Spleen (tissue), 7 donors: Measurements from ENCODE around the gene UCK1.

ENCODE experiments used
- CTCF ChIP-seq, 11 experiments: fragments of 200-600 bp in 7 of 11; fragments of 450-650 bp in 4 of 11; sonication (generic) in 4 of 11; IDR thresholded peaks in 8 of 11; conservative IDR thresholded peaks in 3 of 11; 1 replicate in 7 of 11; 2 replicates in 4 of 11; pipeline versions ENCODE4 v1.4.0 to v1.8.0; 2016 to 2021; ENCODE audit warnings: antibody characterized with exemption in 11 of 11, inconsistent platforms in 4 of 11, mild to moderate bottlenecking in 1 of 11
- POLR2A ChIP-seq, 3 donors: fragments of 450-650 bp; IDR thresholded peaks; one replicate each; pipeline ENCODE4 v1.5.1; 2017; ENCODE audit warnings: antibody characterized with exemption in 3 of 3, mild to moderate bottlenecking in 1 of 3
- POLR2AphosphoS5 ChIP-seq, 3 donors: sonication (generic); formaldehyde crosslinking; IDR thresholded peaks; one replicate each; pipeline ENCODE4 v1.5.1; 2017; ENCODE audit warnings: antibody characterized with exemption in 3 of 3
- donor health status: DM: no; HTN: no; CAD: no; lungs with moderate emphysema.
- donor health status: DM: no; HTN: no; CAD: no.
- donor health status: DM: no; HTN: no; CAD: no.

GRCh38 chr9:131517761-131518190 is 13.3 kb downstream of the UCK1 start:
- TF ChIP-seq CTCF (IDR thresholded peaks at IDR 0.05 in 8 of 11, conservative IDR thresholded peaks at IDR 0.05 in 3 of 11) (no peak), POLR2AphosphoS5 (IDR thresholded peaks at IDR 0.05) (peak; percentile 46 to 66 (median 61)), POLR2A (IDR thresholded peaks at IDR 0.05) (no peak)
